Measurements from ENCODE around the gene CRB1. TPM values are rescaled to one million over a fixed set of nuclear protein-coding genes. Genes with fewer than 3 reads are reported as not detected.
A peak's percentile ranks its signal among the peaks of the same experiment; 100 is the strongest.

The CRB1 gene
- total RNA-seq, 1 donor from 2014 or later: not detected

DNA sequence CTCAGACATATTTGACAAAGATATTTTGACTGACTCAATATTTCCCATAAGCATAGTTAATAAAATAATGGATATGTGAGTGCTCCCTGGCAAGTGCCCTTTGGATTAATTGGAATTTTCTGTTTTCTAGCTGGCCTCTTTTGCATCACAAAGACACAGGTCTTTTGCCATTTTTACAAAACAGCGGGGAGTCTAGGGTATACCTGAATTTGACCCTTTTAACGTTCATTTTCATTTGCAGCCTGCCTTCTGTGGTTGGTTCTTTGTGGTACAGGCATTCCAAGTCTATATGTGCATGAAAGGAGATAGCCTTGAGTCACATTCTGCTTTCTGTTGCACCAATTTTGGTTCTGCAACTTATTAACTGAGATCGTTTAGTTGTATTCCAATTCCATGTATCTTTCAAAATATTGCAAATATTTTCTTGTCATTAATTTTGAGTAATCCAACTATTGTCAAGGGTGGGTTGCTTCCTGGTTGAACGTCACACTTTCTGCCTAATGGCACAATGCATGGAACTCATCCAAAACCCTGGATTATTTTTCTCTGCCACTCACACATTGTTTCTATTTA is 171.7 kb downstream of the CRB1 start:
- Histone ChIP-seq H3K4me3 (no peak overlapping the region), H3K36me3 (no peaks in the 10 kb centered on the region), H3K9me3 (no peaks in the 10 kb centered on the region), H3K27me3 (no peaks in the 10 kb centered on the region), H3K4me1 (peaks cover 0 to 5% of the 10 kb centered on the region in 2 donors), H3K27ac (no peak overlapping the region)
- no peak for DNase-seq (ENCODE audit: low spot score in 2 of 2)
- no peak for TF ChIP-seq CTCF (IDR thresholded peaks at IDR 0.05)
- intact Hi-C loops (cut with DNase I): no loop called here

GRCh38 chr1:197440715-197441114 is 172.7 kb downstream of the CRB1 start:
- no peak for TF ChIP-seq CTCF (IDR thresholded peaks at IDR 0.05)
- H3K27me3 ChIP-seq: no peaks in the 10 kb centered on the region

DNA sequence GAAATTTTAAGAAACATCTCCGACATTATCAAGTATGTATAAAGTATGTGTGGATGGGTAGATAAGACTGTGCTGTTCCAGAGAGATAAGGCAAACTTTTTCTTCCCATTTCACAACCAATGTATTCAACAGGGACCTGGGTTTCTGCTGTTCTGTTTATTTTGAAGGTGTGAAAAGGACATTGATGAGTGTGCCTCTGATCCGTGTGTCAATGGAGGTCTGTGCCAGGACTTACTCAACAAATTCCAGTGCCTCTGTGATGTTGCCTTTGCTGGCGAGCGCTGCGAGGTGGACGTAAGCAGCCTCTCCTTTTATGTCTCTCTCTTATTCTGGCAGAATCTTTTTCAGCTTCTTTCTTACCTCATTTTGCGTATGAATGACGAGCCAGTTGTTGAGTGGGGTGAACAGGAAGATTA is 174.0 kb downstream of the CRB1 start:
- Histone ChIP-seq H3K4me1 (peaks cover 0 to 5% of the 10 kb centered on the region in 2 donors), H3K9me3 (no peaks in the 10 kb centered on the region), H3K27me3 (no peaks in the 10 kb centered on the region), H3K27ac (no peak overlapping the region), H3K36me3 (no peaks in the 10 kb centered on the region), H3K4me3 (no peak overlapping the region)
- peak in 1 of 2 donors; percentile 76 for DNase-seq (ENCODE audit: low spot score in 2 of 2)
- TF ChIP-seq CTCF (IDR thresholded peaks at IDR 0.05): no peak
- intact Hi-C loops (cut with DNase I): no loop called here

More at GRCh38 chr1:197440715-197441114, 172.7 kb downstream of the CRB1 start:
- H3K36me3 ChIP-seq: no peaks in the 10 kb centered on the region
- H3K27ac ChIP-seq: no peak overlapping the region
- H3K9me3 ChIP-seq: no peaks in the 10 kb centered on the region
- H3K4me3 ChIP-seq: no peak overlapping the region
- intact Hi-C loops (cut with DNase I): no loop called here
- peaks cover 0 to 5% of the 10 kb centered on the region in 2 donors for H3K4me1 ChIP-seq
- DNase-seq (ENCODE audit: low spot score in 2 of 2): no peak

- Histone ChIP-seq H3K4me3 (no peak overlapping the region), H3K9me3 (no peaks in the 10 kb centered on the region), H3K36me3 (no peaks in the 10 kb centered on the region), H3K4me1 (peaks cover 0 to 5% of the 10 kb centered on the region in 2 donors), H3K27ac (no peak overlapping the region), H3K27me3 (no peaks in the 10 kb centered on the region)
- no peak for TF ChIP-seq CTCF (IDR thresholded peaks at IDR 0.05)
- intact Hi-C loops (cut with DNase I): no loop called here
- DNase-seq (ENCODE audit: low spot score in 2 of 2): no peak
Measured at GRCh38 chr1:197444755-197445154, 176.7 kb downstream of the CRB1 start.

DNA sequence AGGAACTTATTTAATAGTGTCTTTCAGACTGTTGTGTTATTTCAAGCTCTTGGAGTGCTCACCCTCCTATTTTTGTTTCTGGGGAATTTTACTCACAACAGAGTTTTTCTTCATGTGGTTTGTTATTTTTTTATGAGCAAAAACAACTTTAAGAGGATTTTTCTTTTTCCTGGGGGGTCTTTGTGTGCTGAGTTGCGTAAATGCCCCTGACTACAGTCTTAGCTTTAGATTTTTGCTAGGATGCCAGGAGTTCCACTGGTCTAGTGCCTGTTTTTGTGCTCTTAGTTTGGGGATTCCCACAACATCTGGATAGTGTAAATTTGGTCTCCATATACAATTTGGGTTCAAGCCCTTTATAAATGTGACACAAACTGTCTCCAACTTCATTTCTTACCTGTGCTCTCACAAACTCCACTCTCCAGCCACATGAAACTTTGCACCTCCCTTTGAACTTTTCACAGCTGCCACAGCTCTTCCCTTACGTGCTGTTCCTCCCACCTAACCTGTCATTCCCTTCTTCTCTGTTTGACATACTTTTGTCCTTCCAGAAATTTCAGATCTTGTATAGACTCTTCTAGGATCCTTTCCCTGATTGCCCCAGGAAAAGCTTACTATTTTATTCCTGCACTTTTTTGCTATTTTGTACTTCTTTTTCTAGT is 180.2 kb downstream of the CRB1 start:
- intact Hi-C loops (cut with DNase I): no loop called here
- no peaks in the 10 kb centered on the region for H3K9me3 ChIP-seq
- TF ChIP-seq CTCF (IDR thresholded peaks at IDR 0.05): no peak
- no peaks in the 10 kb centered on the region for H3K4me1 ChIP-seq
- no peak overlapping the region for H3K27ac ChIP-seq
- no peaks in the 10 kb centered on the region for H3K27me3 ChIP-seq
- no peaks in the 10 kb centered on the region for H3K36me3 ChIP-seq
- no peak overlapping the region for H3K4me3 ChIP-seq
- no peak for DNase-seq (ENCODE audit: low spot score in 2 of 2)
